Small intestine (tissue), 7 donors: ENCODE results near the gene PTER. TPM values are rescaled to one million over a fixed set of nuclear protein-coding genes. Genes with fewer than 3 reads are reported as not detected.

Source experiments
- DNase-seq, 2 donors: peaks; one replicate each; pipeline versions ENCODE4 v3.0.0 to v3.0.0-alpha.2; 2013
- FAIRE-seq: peaks from 2 replicates; lab custom pipeline; 2012; peaks lifted over from hg19 to GRCh38; lab: Jason Lieb, UNC
- H3K27ac ChIP-seq, 3 donors: one replicate each; pipeline ENCODE4 v1.5.1; 2013; ENCODE audit warnings: low read length in 2 of 3, mild to moderate bottlenecking in 2 of 3, control low read depth in 1 of 3, inconsistent platforms in 1 of 3, low read depth in 1 of 3, moderate library complexity in 1 of 3
- H3K27me3 ChIP-seq, 3 donors: one replicate each; pipeline ENCODE4 v1.6.1; 2013; ENCODE audit warnings: low read length in 3 of 3, inconsistent platforms in 1 of 3; ENCODE audit not compliant: control insufficient read depth in 3 of 3, insufficient read depth in 3 of 3
- H3K36me3 ChIP-seq, 3 donors: one replicate each; pipeline ENCODE4 v1.6.1; 2013; ENCODE audit warnings: low read length in 3 of 3, inconsistent platforms in 1 of 3, low read depth in 1 of 3, mild to moderate bottlenecking in 1 of 3, moderate library complexity in 1 of 3; ENCODE audit not compliant: control insufficient read depth in 3 of 3, insufficient read depth in 2 of 3
- H3K4me1 ChIP-seq, 3 donors: one replicate each; pipeline ENCODE4 v1.6.1; 2013; ENCODE audit warnings: low read length in 2 of 3, inconsistent platforms in 1 of 3, low read depth in 1 of 3, mild to moderate bottlenecking in 1 of 3, moderate library complexity in 1 of 3; ENCODE audit not compliant: control insufficient read depth in 3 of 3, insufficient read depth in 2 of 3
- H3K4me3 ChIP-seq, 3 donors: one replicate each; pipeline ENCODE4 v1.5.1; 2013; ENCODE audit warnings: low read length in 3 of 3, control low read depth in 1 of 3, inconsistent platforms in 1 of 3, low read depth in 1 of 3, mild to moderate bottlenecking in 1 of 3, moderate library complexity in 1 of 3
- H3K9me3 ChIP-seq, 2 donors: one replicate each; pipeline ENCODE4 v1.6.1; 2013; ENCODE audit warnings: low read depth in 1 of 2, low read length in 1 of 2; ENCODE audit not compliant: control insufficient read depth in 2 of 2, insufficient read depth in 1 of 2
- WGBS, 3 donors: extraction: QIAGEN DNeasy Blood & Tissue Kit; methylation state at CpG; one replicate each; pipeline ENCODE4 v1.1.7; 2013; 5-methylcytosine and 5-hydroxymethylcytosine counted together
- polyA plus RNA-seq, 4 donors: library from polyadenylated mRNA; stranded (reverse) in 3 of 4; unstranded in 1 of 4; fragments of 200-250 nt in 3 of 4; fragments of 120-200 nt in 1 of 4; gene quantifications; one replicate each; pipeline versions ENCODE4 v1.2.1 to v1.2.3, GENCODE V29; 2013
- donor health status: healthy with polysubstance abuse.
- donor health status: control.
- donor health status: control.
- donor health status: Bipolar disorder and iron deficiency.
- donor health status: healthy.

The PTER gene
- polyA plus RNA-seq, 4 donors: 7.8 to 12.4 (median 10.6) TPM

- Histone ChIP-seq H3K36me3 (no peaks in the 10 kb centered on the region), H3K9me3 (peaks cover 0 to 3% of the 10 kb centered on the region in 2 donors), H3K4me1 (no peaks in the 10 kb centered on the region), H3K27me3 (peaks cover 0 to 6% (median 0%) of the 10 kb centered on the region in 3 donors), H3K4me3 (no peak overlapping the region), H3K27ac (no peak overlapping the region)
- DNase-seq (no peak), FAIRE-seq (no peak)
- 89 to 91% (median 90%) methylated on average over 6 of the region's 6 CpGs for WGBS, 3 donors
These were observed 126.1 kb downstream of the PTER start for GRCh38 chr10:16562891-16563290.

Other genes with a start within 250 kb of the PTER start
- gene C1QL3, start 84.9 kb downstream of the PTER start, polyA plus RNA-seq: under 1 TPM in 2 of 4 donors, not detected in 2; 0.07 to 0.69 TPM